Hepatocyte (in vitro differentiated cells): ENCODE results near the gene CEP192. TPM values are rescaled to one million over a fixed set of nuclear protein-coding genes. Genes with fewer than 3 reads are reported as not detected.

Source experiments
- DNase-seq: peaks from one replicate; pipeline ENCODE4 v3.0.0-alpha.2; 2016; ENCODE audit warnings: low spot score
- H2AFZ ChIP-seq: fragments of 200-600 bp; sonication (generic); 2 replicates; pipeline ENCODE4 v1.6.0; 2016; ENCODE audit warnings: antibody characterized with exemption, mild to moderate bottlenecking
- H3K27ac ChIP-seq: fragments of 200-600 bp; sonication (generic); 2 replicates; pipeline ENCODE4 v1.5.1; 2016; ENCODE audit warnings: mild to moderate bottlenecking
- H3K27me3 ChIP-seq: fragments of 200-600 bp; sonication (generic); 2 replicates; pipeline ENCODE4 v1.6.1; 2016
- H3K36me3 ChIP-seq: fragments of 200-600 bp; sonication (generic); replicated peaks from 2 replicates; pipeline ENCODE4 v1.5.1; 2016; ENCODE audit warnings: low read depth; ENCODE audit not compliant: insufficient read depth
- H3K4me1 ChIP-seq: fragments of 200-600 bp; sonication (generic); 2 replicates; pipeline ENCODE4 v1.5.1; 2016; ENCODE audit warnings: mild to moderate bottlenecking, moderate library complexity; ENCODE audit not compliant: insufficient read depth
- H3K4me2 ChIP-seq: fragments of 200-600 bp; sonication (generic); 2 replicates; pipeline ENCODE4 v1.6.0; 2016
- H3K4me3 ChIP-seq: fragments of 200-600 bp; sonication (generic); 2 replicates; pipeline ENCODE4 v1.5.1; 2016; ENCODE audit warnings: mild to moderate bottlenecking
- H3K79me2 ChIP-seq: fragments of 200-600 bp; sonication (generic); 2 replicates; pipeline ENCODE4 v1.6.0; 2017; ENCODE audit warnings: mild to moderate bottlenecking
- H3K9me2 ChIP-seq: fragments of 200-600 bp; sonication (generic); replicated peaks from 2 replicates; pipeline ENCODE4 v1.6.0; 2017; ENCODE audit warnings: mild to moderate bottlenecking; ENCODE audit not compliant: insufficient read depth
- H3K9me3 ChIP-seq: fragments of 200-600 bp; sonication (generic); 2 replicates; pipeline ENCODE4 v1.5.1; 2016; ENCODE audit warnings: low read depth, mild to moderate bottlenecking
- H4K20me1 ChIP-seq: fragments of 200-600 bp; sonication (generic); 2 replicates; pipeline ENCODE4 v1.6.0; 2016; ENCODE audit warnings: mild to moderate bottlenecking; ENCODE audit not compliant: insufficient read depth, poor library complexity, severe bottlenecking
- CTCF ChIP-seq: fragments of 200-600 bp; sonication (generic); IDR thresholded peaks from 2 replicates; pipeline ENCODE4 v1.5.1; 2016; ENCODE audit warnings: antibody characterized with exemption, mild to moderate bottlenecking; ENCODE audit not compliant: poor library complexity
- EZH2 ChIP-seq: fragments of 200-600 bp; sonication (generic); IDR thresholded peaks from 2 replicates; pipeline ENCODE4 v1.6.1; 2016; ENCODE audit warnings: antibody characterized with exemption, mild to moderate bottlenecking, borderline replicate concordance
- EZH2phosphoT487 ChIP-seq: fragments of 200-600 bp; sonication (generic); IDR thresholded peaks from one replicate; pipeline ENCODE4 v1.6.1; 2018; ENCODE audit warnings: antibody characterized with exemption, mild to moderate bottlenecking, low read depth, moderate library complexity; ENCODE audit not compliant: unreplicated experiment, severe bottlenecking
- WGBS: methylation state at CpG from one replicate; pipeline ENCODE4 v1.1.6; 2016; ENCODE audit warnings: low lambda C conversion rate; ENCODE audit errors: missing lambda C conversion rate; 5-methylcytosine and 5-hydroxymethylcytosine counted together
- polyA plus RNA-seq: library from polyadenylated mRNA; unstranded; fragments of >200 nt; fragmentation: Nextera tagmentation; extraction: Ambion mirVana; gene quantifications from 2 replicates; pipeline ENCODE4 v1.2.1, GENCODE V29; 2016
- total RNA-seq: library from RNA; depleted of rRNA; stranded (reverse); fragments of >200 nt; gene quantifications from 2 replicates; pipeline ENCODE4 v1.2.3, GENCODE V29; 2014

The CEP192 gene
- total and polyA plus RNA-seq, 2 experiments from 2014 or later = 7.9 to 17.4 TPM

GRCh38 chr18:13048061-13048595 is 57.0 kb downstream of the CEP192 start:
- H3K79me2 ChIP-seq = no peaks in the 10 kb centered on the region
- H3K27me3 ChIP-seq = no peaks in the 10 kb centered on the region
- no peaks in the 10 kb centered on the region for H3K9me2 ChIP-seq
- 97% methylated on average over 6 of the region's 6 CpGs for whole genome bisulfite sequencing
- no peaks in the 10 kb centered on the region for H3K36me3 ChIP-seq
- no peak overlapping the region for H3K27ac ChIP-seq
- no peaks in the 10 kb centered on the region for H3K4me1 ChIP-seq
- no peak for DNase-seq
- no peaks in the 10 kb centered on the region for H4K20me1 ChIP-seq
- H3K4me2 ChIP-seq = no peak overlapping the region
- no peak overlapping the region for H3K4me3 ChIP-seq
- TF ChIP-seq CTCF = no peak
- no peak for TF ChIP-seq EZH2phosphoT487
- TF ChIP-seq EZH2 = no peak
- H2AFZ ChIP-seq = no peak overlapping the region
- H3K9me3 ChIP-seq = no peaks in the 10 kb centered on the region

- Histone ChIP-seq H2AFZ (no peak overlapping the region), H3K4me3 (no peak overlapping the region), H4K20me1 (no peaks in the 10 kb centered on the region), H3K9me2 (no peaks in the 10 kb centered on the region), H3K36me3 (no peaks in the 10 kb centered on the region), H3K4me1 (no peaks in the 10 kb centered on the region), H3K79me2 (no peaks in the 10 kb centered on the region), H3K27me3 (no peaks in the 10 kb centered on the region), H3K27ac (no peak overlapping the region), H3K4me2 (no peak overlapping the region), H3K9me3 (no peaks in the 10 kb centered on the region)
- DNase-seq = no peak
- WGBS = 98% methylated on average over 6 of the region's 6 CpGs
- TF ChIP-seq EZH2phosphoT487 = no peak
- no peak for TF ChIP-seq EZH2
- TF ChIP-seq CTCF = no peak
These were observed 60.0 kb downstream of the CEP192 start for GRCh38 chr18:13051159-13051558.

- Histone ChIP-seq H4K20me1 (no peaks in the 10 kb centered on the region), H3K36me3 (no peaks in the 10 kb centered on the region), H3K27ac (no peak overlapping the region), H3K4me2 (no peak overlapping the region), H3K4me3 (no peak overlapping the region), H3K79me2 (no peaks in the 10 kb centered on the region), H3K9me2 (no peaks in the 10 kb centered on the region), H2AFZ (no peak overlapping the region), H3K27me3 (no peaks in the 10 kb centered on the region), H3K4me1 (no peaks in the 10 kb centered on the region), H3K9me3 (no peaks in the 10 kb centered on the region)
- WGBS = 96% methylated on average over 4 of the region's 4 CpGs
- DNase-seq = no peak
- TF ChIP-seq CTCF (no peak), EZH2phosphoT487 (no peak), EZH2 (no peak)
These were observed 60.8 kb downstream of the CEP192 start for GRCh38 chr18:13051950-13052349.
